ENCODE data around the gene MAP3K3.

Gene MAP3K3

DNA sequence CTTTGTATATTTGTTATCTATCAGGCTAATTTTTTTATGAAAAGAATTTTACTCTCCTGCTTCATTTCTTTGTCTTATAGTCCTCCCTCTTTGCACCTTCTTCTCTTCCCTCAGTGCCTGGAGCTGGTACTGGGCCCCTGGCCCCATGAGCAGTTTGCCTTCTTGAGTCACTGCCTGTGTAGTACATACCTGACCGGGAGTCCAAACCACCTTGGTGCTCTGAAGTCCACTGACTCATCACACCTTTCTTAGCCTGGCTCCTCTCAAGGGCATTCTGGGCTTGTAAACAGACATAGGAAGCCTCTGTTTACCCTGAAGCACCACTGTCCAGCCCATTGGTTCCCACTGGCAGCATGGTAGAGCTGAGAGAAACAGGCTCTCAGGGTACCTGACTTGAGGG, 32.6 kb upstream of the MAP3K3 start:
- Histone ChIP-seq H3K36me3 (ENCODE audit: insufficient read depth, low read length) (peaks cover 80% of the 10 kb centered on the region), H3K4me1 (ENCODE audit: insufficient read depth, low read length) (peaks cover 4% of the 10 kb centered on the region; the same call in 1 of the 2 replicates), H3K27ac (ENCODE audit: low read length) (no peak overlapping the region), H3K79me2 (ENCODE audit: insufficient read depth, low read length) (no peaks in the 10 kb centered on the region), H2AFZ (ENCODE audit: low read depth, low read length) (no peak overlapping the region), H3K9ac (ENCODE audit: low read depth, low read length) (no peak overlapping the region), H4K20me1 (ENCODE audit: insufficient read depth, low read length) (no peaks in the 10 kb centered on the region), H3K27me3 (ENCODE audit: insufficient read depth, low read length, poor library complexity) (no peaks in the 10 kb centered on the region), H3K4me2 (ENCODE audit: insufficient read depth, low read length) (no peak overlapping the region), H3K9me3 (ENCODE audit: insufficient read depth, low read length, severe bottlenecking) (no peaks in the 10 kb centered on the region), H3K4me3 (ENCODE audit: low read depth in 1 of 2, low read length in 2 of 2) (no peak overlapping the region)
- TF ChIP-seq EZH2 (IDR thresholded peaks at IDR 0.05; ENCODE audit: borderline replicate concordance, low read depth, low read length, severe bottlenecking): no peak
- TF ChIP-seq, protein P1, sequence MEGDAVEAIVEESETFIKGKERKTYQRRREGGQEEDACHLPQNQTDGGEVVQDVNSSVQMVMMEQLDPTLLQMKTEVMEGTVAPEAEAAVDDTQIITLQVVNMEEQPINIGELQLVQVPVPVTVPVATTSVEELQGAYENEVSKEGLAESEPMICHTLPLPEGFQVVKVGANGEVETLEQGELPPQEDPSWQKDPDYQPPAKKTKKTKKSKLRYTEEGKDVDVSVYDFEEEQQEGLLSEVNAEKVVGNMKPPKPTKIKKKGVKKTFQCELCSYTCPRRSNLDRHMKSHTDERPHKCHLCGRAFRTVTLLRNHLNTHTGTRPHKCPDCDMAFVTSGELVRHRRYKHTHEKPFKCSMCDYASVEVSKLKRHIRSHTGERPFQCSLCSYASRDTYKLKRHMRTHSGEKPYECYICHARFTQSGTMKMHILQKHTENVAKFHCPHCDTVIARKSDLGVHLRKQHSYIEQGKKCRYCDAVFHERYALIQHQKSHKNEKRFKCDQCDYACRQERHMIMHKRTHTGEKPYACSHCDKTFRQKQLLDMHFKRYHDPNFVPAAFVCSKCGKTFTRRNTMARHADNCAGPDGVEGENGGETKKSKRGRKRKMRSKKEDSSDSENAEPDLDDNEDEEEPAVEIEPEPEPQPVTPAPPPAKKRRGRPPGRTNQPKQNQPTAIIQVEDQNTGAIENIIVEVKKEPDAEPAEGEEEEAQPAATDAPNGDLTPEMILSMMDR (IDR thresholded peaks at IDR 0.05; ENCODE audit: borderline replicate concordance, extremely low read depth, low read length, poor library complexity, severe bottlenecking): no peak
- ATAC-seq (ENCODE audit: insufficient read depth, low read depth): no peak
- no peak for DNase-seq

- DNase-seq: no peak
- Histone ChIP-seq H3K36me3 (ENCODE audit: insufficient read depth, low read length) (peaks cover 57% of the 10 kb centered on the region), H3K27ac (ENCODE audit: low read length) (no peak overlapping the region), H3K9ac (ENCODE audit: low read depth, low read length) (no peak overlapping the region), H2AFZ (ENCODE audit: low read depth, low read length) (no peak overlapping the region), H3K4me3 (ENCODE audit: low read depth in 1 of 2, low read length in 2 of 2) (no peak overlapping the region), H3K9me3 (ENCODE audit: insufficient read depth, low read length, severe bottlenecking) (no peaks in the 10 kb centered on the region), H3K79me2 (ENCODE audit: insufficient read depth, low read length) (no peaks in the 10 kb centered on the region), H3K4me2 (ENCODE audit: insufficient read depth, low read length) (no peak overlapping the region), H4K20me1 (ENCODE audit: insufficient read depth, low read length) (no peaks in the 10 kb centered on the region), H3K27me3 (ENCODE audit: insufficient read depth, low read length, poor library complexity) (no peaks in the 10 kb centered on the region), H3K4me1 (ENCODE audit: insufficient read depth, low read length) (no peaks in the 10 kb centered on the region)
- no peak for ATAC-seq (ENCODE audit: insufficient read depth, low read depth)
- TF ChIP-seq EZH2 (IDR thresholded peaks at IDR 0.05; ENCODE audit: borderline replicate concordance, low read depth, low read length, severe bottlenecking): no peak
- TF ChIP-seq, protein P1 (IDR thresholded peaks at IDR 0.05; ENCODE audit: borderline replicate concordance, extremely low read depth, low read length, poor library complexity, severe bottlenecking): no peak
These were observed 29.4 kb upstream of the MAP3K3 start for GRCh38 chr17:63592797-63593196.

DNA sequence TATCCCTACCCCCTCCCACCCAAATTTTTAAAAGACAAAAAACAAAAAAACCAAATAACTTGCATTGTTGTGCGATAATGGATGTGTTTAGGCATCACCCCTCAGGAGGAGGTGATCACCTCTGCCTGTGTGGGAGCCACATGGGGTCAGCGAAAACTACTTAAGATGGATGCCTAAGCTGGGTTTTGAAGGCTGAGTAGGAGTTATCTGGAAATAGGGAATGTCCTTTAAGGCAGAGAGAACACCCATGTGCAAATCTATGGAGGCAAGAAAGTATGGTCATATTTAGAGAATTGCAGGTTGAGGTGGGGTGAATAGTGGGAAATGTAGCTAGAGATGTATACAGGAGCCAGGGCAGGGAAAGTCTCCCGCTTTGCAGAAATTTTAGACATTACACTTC, 27.1 kb upstream of the MAP3K3 start:
- no peak for ATAC-seq (ENCODE audit: insufficient read depth, low read depth)
- no peaks in the 10 kb centered on the region for H3K27me3 ChIP-seq (ENCODE audit: insufficient read depth, low read length, poor library complexity)
- H3K4me1 ChIP-seq (ENCODE audit: insufficient read depth, low read length): peaks cover 7% of the 10 kb centered on the region
- no peak overlapping the region for H3K4me2 ChIP-seq (ENCODE audit: insufficient read depth, low read length)
- no peak for DNase-seq
- no peaks in the 10 kb centered on the region for H4K20me1 ChIP-seq (ENCODE audit: insufficient read depth, low read length)
- no peak overlapping the region for H3K4me3 ChIP-seq (ENCODE audit: low read depth in 1 of 2, low read length in 2 of 2)
- no peak overlapping the region for H2AFZ ChIP-seq (ENCODE audit: low read depth, low read length)
- H3K36me3 ChIP-seq (ENCODE audit: insufficient read depth, low read length): peaks cover 36% of the 10 kb centered on the region
- H3K9me3 ChIP-seq (ENCODE audit: insufficient read depth, low read length, severe bottlenecking): no peaks in the 10 kb centered on the region
- H3K79me2 ChIP-seq (ENCODE audit: insufficient read depth, low read length): no peaks in the 10 kb centered on the region
- no peak overlapping the region for H3K27ac ChIP-seq (ENCODE audit: low read length)
- no peak overlapping the region for H3K9ac ChIP-seq (ENCODE audit: low read depth, low read length)
- TF ChIP-seq EZH2 (IDR thresholded peaks at IDR 0.05; ENCODE audit: borderline replicate concordance, low read depth, low read length, severe bottlenecking): no peak
- TF ChIP-seq, protein P1 (IDR thresholded peaks at IDR 0.05; ENCODE audit: borderline replicate concordance, extremely low read depth, low read length, poor library complexity, severe bottlenecking): no peak

All from DND-41 (cell line).